Spleen (tissue), 11 donors: ENCODE data around the gene FAP. TPM values are rescaled to one million over a fixed set of nuclear protein-coding genes. Genes with fewer than 3 reads are reported as not detected.

Source experiments
- DNase-seq: peaks from one replicate; pipeline ENCODE4 v3.0.0-alpha.2; 2020
- H3K27ac ChIP-seq, 8 donors: fragments of 200-600 bp; sonication (generic) in 7 of 8; 1 replicate in 4 of 8; 2 replicates in 4 of 8; pipeline versions ENCODE4 v1.5.0 to v1.8.0; 2016 to 2021; ENCODE audit warnings: inconsistent platforms in 4 of 8, mild to moderate bottlenecking in 4 of 8, moderate library complexity in 1 of 8
- H3K27me3 ChIP-seq, 7 donors: fragments of 200-600 bp; sonication (generic) in 6 of 7; replicated peaks in 1 of 7; 1 replicate in 4 of 7; 2 replicates in 3 of 7; pipeline versions ENCODE4 v1.5.0 to v1.8.0; 2016 to 2021; ENCODE audit warnings: inconsistent platforms in 3 of 7, mild to moderate bottlenecking in 1 of 7
- H3K36me3 ChIP-seq, 6 donors: fragments of 200-600 bp; sonication (generic) in 5 of 6; 1 replicate in 4 of 6; 2 replicates in 2 of 6; pipeline versions ENCODE4 v1.5.0 to v1.8.0; 2016 to 2021; ENCODE audit warnings: inconsistent platforms in 2 of 6
- H3K4me1 ChIP-seq, 6 donors: fragments of 200-600 bp; sonication (generic) in 5 of 6; 1 replicate in 3 of 6; 2 replicates in 3 of 6; pipeline versions ENCODE4 v1.5.0 to v1.8.0; 2016 to 2021; ENCODE audit warnings: inconsistent platforms in 3 of 6
- H3K4me3 ChIP-seq, 8 donors: fragments of 200-600 bp; sonication (generic) in 7 of 8; 1 replicate in 4 of 8; 2 replicates in 4 of 8; pipeline versions ENCODE4 v1.5.0 to v1.8.0; 2016 to 2021; ENCODE audit warnings: inconsistent platforms in 4 of 8, mild to moderate bottlenecking in 4 of 8, moderate library complexity in 2 of 8
- H3K9me3 ChIP-seq, 8 donors: fragments of 200-600 bp; sonication (generic) in 7 of 8; 1 replicate in 4 of 8; 2 replicates in 4 of 8; pipeline versions ENCODE4 v1.5.0 to v1.8.0; 2016 to 2021; ENCODE audit warnings: inconsistent platforms in 4 of 8
- CTCF ChIP-seq, 11 experiments: fragments of 200-600 bp in 7 of 11; fragments of 450-650 bp in 4 of 11; sonication (generic) in 4 of 11; IDR thresholded peaks in 8 of 11; conservative IDR thresholded peaks in 3 of 11; 1 replicate in 7 of 11; 2 replicates in 4 of 11; pipeline versions ENCODE4 v1.4.0 to v1.8.0; 2016 to 2021; ENCODE audit warnings: antibody characterized with exemption in 11 of 11, inconsistent platforms in 4 of 11, mild to moderate bottlenecking in 1 of 11
- POLR2A ChIP-seq, 3 donors: fragments of 450-650 bp; IDR thresholded peaks; one replicate each; pipeline ENCODE4 v1.5.1; 2017; ENCODE audit warnings: antibody characterized with exemption in 3 of 3, mild to moderate bottlenecking in 1 of 3
- POLR2AphosphoS5 ChIP-seq, 3 donors: sonication (generic); formaldehyde crosslinking; IDR thresholded peaks; one replicate each; pipeline ENCODE4 v1.5.1; 2017; ENCODE audit warnings: antibody characterized with exemption in 3 of 3
- WGBS, 5 donors: extraction: QIAGEN DNeasy Blood & Tissue Kit in 3 of 5; methylation state at CpG; one replicate each; pipeline versions ENCODE4 v1.1.5 to v1.1.7; 2013 to 2018; 5-methylcytosine and 5-hydroxymethylcytosine counted together
- intact Hi-C: fragments of 100-400 bp; cut with DNase I; formaldehyde crosslinking; loops from one replicate; pipeline ENCODE4 v1.15.0; 2023; ENCODE audit warnings: low total_unique reads
- polyA plus RNA-seq, 3 donors: library from polyadenylated mRNA; stranded (reverse); fragments of 200-250 nt; gene quantifications; one replicate each; pipeline ENCODE4 v1.2.1, GENCODE V29; 2013
- total RNA-seq, 7 donors: library from RNA; depleted of rRNA in 3 of 7; stranded (reverse); fragments of >200 nt in 3 of 7; fragmentation: NEBNext Ultra II Directional in 4 of 7; extraction: Animal tissue kit (Norgen Biotek cat#: 25700) in 4 of 7; gene quantifications; one replicate each; pipeline versions ENCODE4 v1.1.0 to v1.2.1, GENCODE V29; 2016 to 2021
- donor health status: healthy with polysubstance abuse.
- donor health status: DM: no; HTN: no; CAD: no; lungs with moderate emphysema.
- donor health status: DM: no; HTN: no; CAD: no.
- donor health status: Bipolar disorder and iron deficiency.
- donor health status: healthy.
- donor health status: DM: no; HTN: no; CAD: no.
- donor health status: DM: yes; HTN: yes; CAD: no.

The FAP gene
- total and polyA plus RNA-seq, 10 donors = 0.82 to 11.8 (median 1.2) TPM

- H3K9me3 ChIP-seq = peaks cover 0 to 6% (median 0%) of the 10 kb centered on the region in 8 donors
- H3K36me3 ChIP-seq = no peaks in the 10 kb centered on the region
- TF ChIP-seq POLR2AphosphoS5 (IDR thresholded peaks at IDR 0.05) (no peak), CTCF (IDR thresholded peaks at IDR 0.05 in 8 of 11, conservative IDR thresholded peaks at IDR 0.05 in 3 of 11) (no peak)
- WGBS, 5 donors = 79 to 95% (median 89%) methylated on average over 3 of the region's 3 CpGs
- H3K27ac ChIP-seq = no peak overlapping the region
- no peak overlapping the region for H3K4me3 ChIP-seq
- no peaks in the 10 kb centered on the region for H3K4me1 ChIP-seq
- DNase-seq = no peak
- intact Hi-C loops = no loop called here
- H3K27me3 ChIP-seq = no peaks in the 10 kb centered on the region
These were observed 10.2 kb upstream of the FAP start for GRCh38 chr2:162253435-162253834.

- Histone ChIP-seq H3K9me3 (peaks cover 0 to 6% (median 0%) of the 10 kb centered on the region in 8 donors), H3K27ac (no peak overlapping the region), H3K36me3 (no peaks in the 10 kb centered on the region), H3K27me3 (no peaks in the 10 kb centered on the region), H3K4me1 (no peaks in the 10 kb centered on the region), H3K4me3 (no peak overlapping the region)
- no peak for TF ChIP-seq POLR2AphosphoS5 (IDR thresholded peaks at IDR 0.05)
- no peak for TF ChIP-seq CTCF (IDR thresholded peaks at IDR 0.05 in 8 of 11, conservative IDR thresholded peaks at IDR 0.05 in 3 of 11)
- TF ChIP-seq POLR2A (IDR thresholded peaks at IDR 0.05) = no peak
- intact Hi-C loops = no loop called here
- WGBS, 5 donors = 47 to 81% (median 75%) methylated on average over 2 of the region's 2 CpGs
- DNase-seq = no peak
These were observed 8.9 kb upstream of the FAP start for GRCh38 chr2:162252153-162252552.

- Histone ChIP-seq H3K36me3 (no peaks in the 10 kb centered on the region), H3K4me3 (no peak overlapping the region), H3K27ac (no peak overlapping the region), H3K4me1 (no peaks in the 10 kb centered on the region), H3K9me3 (peaks cover 0 to 6% (median 0%) of the 10 kb centered on the region in 8 donors), H3K27me3 (peaks cover 0 to 2% (median 0%) of the 10 kb centered on the region in 7 donors)
- intact Hi-C loops = no loop called here
- DNase-seq = no peak
- TF ChIP-seq POLR2A (IDR thresholded peaks at IDR 0.05) = no peak
- no peak for TF ChIP-seq CTCF (IDR thresholded peaks at IDR 0.05 in 8 of 11, conservative IDR thresholded peaks at IDR 0.05 in 3 of 11)
- no peak for TF ChIP-seq POLR2AphosphoS5 (IDR thresholded peaks at IDR 0.05)
These were observed 2.5 kb upstream of the FAP start for GRCh38 chr2:162245781-162246180.

- Histone ChIP-seq H3K27me3 (peaks cover 0 to 9% (median 0%) of the 10 kb centered on the region in 7 donors), H3K36me3 (no peaks in the 10 kb centered on the region), H3K4me3 (no peak overlapping the region), H3K27ac (no peak overlapping the region), H3K4me1 (no peaks in the 10 kb centered on the region), H3K9me3 (peaks cover 0 to 3% (median 0%) of the 10 kb centered on the region in 8 donors)
- intact Hi-C loops = no loop called here
- WGBS, 5 donors = 71 to 89% (median 81%) methylated on average over 1 of the region's 1 CpG
- DNase-seq = no peak
- TF ChIP-seq CTCF (IDR thresholded peaks at IDR 0.05 in 8 of 11, conservative IDR thresholded peaks at IDR 0.05 in 3 of 11) (no peak), POLR2AphosphoS5 (IDR thresholded peaks at IDR 0.05) (no peak), POLR2A (IDR thresholded peaks at IDR 0.05) (no peak)
These were observed 1.8 kb upstream of the FAP start for GRCh38 chr2:162245061-162245460.
